Activated CD8-positive, alpha-beta memory T cell treated with anti-CD3 and anti-CD28 coated beads, Interleukin-2, amount 50 U/mL, for 4 hours (primary cell): ENCODE data around the gene ETFA.

Source experiments
- DNase-seq: peaks from one replicate; pipeline ENCODE4 v3.0.0-alpha.2; 2020

The ETFA gene

GRCh38 chr15:76191539-76192244, 119.6 kb downstream of the ETFA start:
- DNase-seq: no peak

- DNase-seq: peak; percentile 67
Observed at GRCh38 chr15:76190751-76191538, 120.3 kb downstream of the ETFA start.

DNA sequence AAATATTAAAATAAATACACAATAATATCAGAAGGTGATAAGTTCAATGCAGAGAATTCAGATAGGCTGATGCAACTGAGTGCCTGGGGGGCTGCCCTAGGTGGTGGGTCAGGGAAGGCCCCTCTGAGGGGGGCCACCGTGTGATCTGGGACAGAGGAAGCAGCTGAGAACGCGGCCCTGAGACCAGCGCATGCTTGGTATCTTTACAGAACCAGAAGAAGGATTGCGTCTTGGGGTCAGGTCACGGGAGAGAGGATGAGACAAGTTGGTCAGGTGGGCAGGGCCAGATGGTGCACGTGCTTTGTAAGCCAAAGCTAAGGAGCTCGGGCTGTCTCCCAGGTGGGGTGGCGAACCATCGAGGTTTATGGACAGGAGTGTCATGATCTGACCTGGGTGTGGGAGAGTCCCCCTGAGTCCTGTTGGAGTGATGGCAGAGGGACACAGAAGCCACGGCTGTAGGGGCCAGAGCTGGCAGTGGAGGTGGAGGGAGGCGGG, 121.2 kb downstream of the ETFA start:
- no peak for DNase-seq

DNA sequence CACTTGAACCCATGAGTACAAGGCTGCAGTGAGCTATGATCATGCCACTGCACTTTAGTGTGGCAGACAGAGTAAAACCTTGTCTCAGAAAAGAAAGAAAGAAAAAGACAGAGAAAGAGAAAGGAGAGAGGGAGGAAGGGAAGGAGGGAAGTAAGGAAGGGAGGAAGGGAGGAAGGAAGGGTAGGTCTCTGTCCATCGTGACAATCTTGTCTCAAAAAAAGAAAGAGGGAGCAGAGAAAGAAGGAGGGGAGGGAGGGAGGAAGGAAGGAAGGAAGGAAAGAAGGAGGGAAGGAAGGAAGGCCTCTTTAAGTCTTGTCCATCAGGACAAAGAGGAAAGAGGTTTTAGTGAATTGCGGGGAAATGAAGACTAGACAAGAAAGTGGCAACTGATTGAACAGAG, 122.2 kb downstream of the ETFA start:
- DNase-seq: no peak

DNA sequence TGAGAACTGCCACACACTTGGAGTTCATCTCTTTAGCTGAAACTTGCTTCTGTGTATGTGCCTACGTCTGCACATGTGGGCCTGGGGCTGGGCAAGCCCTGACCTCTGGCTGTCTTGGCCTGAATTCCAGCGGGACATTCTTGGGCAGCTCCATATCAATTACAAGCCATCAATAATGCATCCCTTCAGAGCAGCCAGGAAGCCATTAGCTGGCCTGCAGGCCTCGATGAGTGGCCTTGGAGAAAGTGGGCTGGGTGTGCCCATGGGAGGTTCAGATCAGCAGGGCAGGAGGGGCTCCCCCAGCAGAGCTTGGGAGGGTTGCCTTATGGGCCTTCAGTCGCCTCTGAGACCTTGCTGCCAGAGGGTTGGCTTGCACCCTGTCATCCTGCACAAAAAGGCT, 124.1 kb downstream of the ETFA start:
- DNase-seq: no peak

DNA sequence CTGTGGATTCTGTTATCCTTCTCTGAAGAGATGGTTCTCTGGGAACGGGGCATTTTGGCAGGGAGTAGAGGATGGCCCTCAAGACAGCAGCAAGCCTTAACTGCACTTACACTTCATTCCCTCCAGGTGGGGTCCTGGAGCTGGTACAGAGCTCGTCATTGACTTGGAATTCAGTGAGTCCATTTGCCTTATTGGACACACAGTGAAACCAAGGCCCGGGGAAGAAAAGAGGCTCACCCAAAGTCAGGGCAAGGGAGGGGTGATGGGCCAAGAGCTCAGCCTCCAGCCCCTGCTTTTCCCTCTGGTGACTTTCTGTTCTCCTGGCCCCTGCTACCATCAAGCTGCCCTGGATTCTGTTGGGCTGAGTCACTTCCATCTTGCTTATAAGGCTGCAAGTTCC, 125.6 kb downstream of the ETFA start:
- no peak for DNase-seq

- DNase-seq: no peak
Observed at GRCh38 chr15:76184650-76185035, 126.6 kb downstream of the ETFA start.

- no peak for DNase-seq
Observed at GRCh38 chr15:76183930-76184649, 127.2 kb downstream of the ETFA start.

DNA sequence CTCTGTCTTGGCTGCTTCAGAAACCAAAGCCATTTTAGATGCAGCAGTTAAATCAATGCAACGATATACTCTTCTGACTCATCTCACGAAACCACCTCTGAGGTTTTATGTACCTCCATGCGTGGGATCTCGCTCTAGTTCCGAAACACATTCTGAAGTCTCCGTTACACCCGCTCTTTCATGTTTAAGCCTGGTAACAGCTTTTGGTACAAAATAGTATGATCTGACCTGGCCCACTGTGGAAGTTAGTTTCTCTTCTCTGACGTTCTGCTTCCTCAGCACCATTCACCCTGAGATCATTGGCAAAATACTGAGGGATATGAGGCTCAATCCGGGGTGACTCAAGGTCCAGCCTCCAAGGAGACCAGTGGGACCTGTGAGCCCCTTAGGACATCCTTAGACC, 129.6 kb downstream of the ETFA start:
- DNase-seq: no peak

DNA sequence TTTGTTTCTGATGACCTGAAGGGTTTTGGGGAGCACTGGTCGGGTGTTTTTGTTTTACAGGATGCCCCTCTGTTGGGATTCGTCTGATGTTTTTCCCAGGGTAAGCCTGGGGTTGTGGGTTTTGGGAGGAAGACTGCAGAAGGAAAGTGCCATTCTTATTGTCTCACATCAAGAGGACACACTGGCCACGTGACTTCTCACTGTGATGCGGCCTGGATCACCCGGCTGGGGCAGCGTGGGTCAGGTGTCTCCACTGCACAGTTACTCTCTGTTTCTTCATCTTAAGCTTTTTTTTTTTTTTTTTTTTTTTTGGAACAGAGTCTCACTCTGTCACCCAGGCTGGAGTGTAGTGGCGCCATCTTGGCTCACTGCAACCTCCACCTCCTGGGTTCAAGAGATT, 130.9 kb downstream of the ETFA start:
- DNase-seq: no peak

DNA sequence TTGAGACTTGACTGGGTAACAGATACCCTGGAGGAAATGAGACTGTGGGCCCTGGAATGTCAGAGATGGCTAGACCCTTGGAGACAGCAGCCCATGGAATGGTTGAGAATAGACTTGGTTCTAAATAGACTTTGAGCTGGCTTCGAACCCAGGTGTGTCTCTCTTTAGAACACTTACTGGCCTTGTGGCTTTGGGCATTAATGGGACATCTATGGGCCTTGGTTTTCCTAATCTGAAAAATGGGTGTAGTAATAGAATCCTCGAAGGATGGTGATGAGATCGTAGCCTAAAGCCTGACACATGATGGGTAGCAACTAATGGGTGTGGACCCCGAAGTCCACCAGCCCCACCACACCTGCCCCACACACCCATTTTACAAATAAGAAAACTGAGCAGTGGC, 132.2 kb downstream of the ETFA start:
- no peak for DNase-seq

DNA sequence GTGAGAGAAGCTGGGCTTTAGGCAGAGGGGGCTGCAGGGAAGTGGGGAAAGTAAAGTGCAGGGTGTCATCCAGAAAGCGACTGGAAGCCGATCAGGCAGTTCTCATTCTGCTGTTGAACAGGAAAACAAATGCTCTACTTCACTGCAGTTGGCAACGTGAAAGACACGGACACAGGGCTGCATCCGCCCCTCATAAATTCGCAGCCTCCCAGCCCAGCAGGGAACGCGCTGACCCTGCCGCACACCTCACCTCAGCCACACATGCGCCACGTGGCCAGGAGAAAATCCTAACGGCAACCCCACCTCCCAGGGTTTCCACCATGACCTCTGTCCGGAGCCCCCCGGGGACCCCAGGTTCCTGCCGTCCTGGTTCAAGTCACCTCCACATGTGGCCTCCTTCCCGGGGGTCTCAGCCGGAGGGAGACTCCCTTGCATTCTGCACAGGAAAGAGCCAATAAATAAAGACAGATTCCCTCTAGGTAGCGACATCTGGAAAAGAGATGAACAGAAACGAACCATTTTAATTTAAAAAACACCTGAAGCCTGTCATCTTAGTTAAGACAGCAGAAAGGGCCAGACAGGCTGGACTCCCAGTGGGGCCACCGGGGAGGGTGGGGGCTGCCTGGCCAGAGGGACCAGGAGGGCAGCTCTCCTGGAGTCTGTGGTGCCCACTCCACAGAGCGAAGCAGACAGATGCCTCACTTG, 132.8 kb downstream of the ETFA start:
- no peak for DNase-seq

GRCh38 chr15:76177491-76178040, 133.7 kb downstream of the ETFA start:
- no peak for DNase-seq

DNA sequence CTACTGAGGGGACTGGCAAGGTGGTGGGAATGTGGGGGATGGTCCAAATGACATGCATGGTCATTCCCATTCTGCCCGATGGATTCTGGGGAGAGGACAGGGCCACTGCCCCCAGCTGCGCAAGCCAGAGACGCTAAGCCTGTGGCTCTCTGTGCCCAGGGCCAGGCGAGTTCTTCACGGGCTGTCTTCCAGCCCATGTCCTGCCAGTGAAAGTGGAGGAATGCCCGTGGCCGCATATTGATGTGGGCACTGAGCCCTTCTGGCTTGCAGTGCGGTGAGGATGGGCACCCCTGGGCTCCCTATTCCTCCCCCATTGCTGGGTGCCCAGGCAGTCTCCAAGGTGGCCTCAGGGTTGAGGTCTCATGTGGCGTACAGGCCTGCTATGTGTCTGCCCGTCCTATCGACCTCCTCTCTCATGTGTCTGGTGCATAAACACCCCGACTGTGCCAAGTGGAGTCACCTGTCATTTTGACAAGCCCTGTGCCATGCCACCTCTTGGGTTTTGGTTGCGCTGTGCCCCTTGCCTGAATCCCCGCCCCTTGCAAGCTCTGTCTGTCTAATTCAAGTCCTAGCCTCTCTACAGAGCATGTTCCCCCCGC, 134.7 kb downstream of the ETFA start:
- no peak for DNase-seq

- no peak for DNase-seq
Observed at GRCh38 chr15:76176059-76176458, 135.2 kb downstream of the ETFA start.

DNA sequence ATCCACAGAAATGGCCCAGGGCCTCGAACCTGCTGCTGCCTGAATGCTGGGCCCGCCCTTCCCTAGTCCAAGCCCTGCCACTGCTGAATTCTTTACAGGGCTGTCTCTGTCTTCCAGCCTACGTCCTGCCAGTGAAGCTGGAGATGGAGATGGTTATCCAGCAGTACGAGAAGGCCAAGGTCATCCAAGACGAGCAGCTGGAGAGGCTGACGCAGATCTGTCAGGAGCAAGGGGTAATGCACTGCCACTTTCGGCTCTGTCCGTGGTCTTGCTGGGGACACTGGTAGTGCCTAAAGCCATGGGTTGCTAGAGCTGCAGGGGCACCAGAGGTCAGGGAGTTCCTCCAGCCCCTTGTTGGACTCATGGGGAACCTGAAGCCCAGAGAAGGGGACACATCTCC, 135.8 kb downstream of the ETFA start:
- no peak for DNase-seq

- DNase-seq: no peak
Observed at GRCh38 chr15:76174654-76175053, 136.6 kb downstream of the ETFA start.

DNA sequence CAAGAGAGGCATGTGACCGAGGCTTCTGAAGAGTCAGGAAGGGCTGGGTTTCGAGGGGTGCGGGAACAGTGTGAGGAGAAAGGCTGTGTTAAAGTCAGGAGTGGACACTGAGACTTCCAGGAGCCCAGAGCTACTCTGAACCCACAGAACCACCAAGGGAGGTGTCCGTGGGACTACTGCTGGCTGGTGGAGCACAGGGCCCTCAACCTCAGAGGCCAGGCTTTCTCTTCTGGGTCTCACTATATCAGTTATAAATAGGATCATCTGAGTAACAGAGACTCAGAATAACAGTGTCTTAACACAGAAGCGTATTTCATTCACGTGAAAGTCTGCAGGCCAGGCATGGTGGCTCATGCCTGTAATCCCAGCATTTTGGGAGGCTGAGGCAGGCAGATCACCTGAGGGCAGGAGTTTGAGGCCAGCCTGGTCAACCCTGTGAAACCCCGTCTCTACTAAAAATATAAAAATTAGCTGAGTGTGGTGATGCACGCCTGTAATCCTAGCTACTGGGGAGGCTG, 137.9 kb downstream of the ETFA start:
- no peak for DNase-seq

- DNase-seq: no peak
Observed at GRCh38 chr15:76172782-76173181, 138.5 kb downstream of the ETFA start.

- DNase-seq: no peak
Observed at GRCh38 chr15:76169911-76170800, 141.1 kb downstream of the ETFA start.

DNA sequence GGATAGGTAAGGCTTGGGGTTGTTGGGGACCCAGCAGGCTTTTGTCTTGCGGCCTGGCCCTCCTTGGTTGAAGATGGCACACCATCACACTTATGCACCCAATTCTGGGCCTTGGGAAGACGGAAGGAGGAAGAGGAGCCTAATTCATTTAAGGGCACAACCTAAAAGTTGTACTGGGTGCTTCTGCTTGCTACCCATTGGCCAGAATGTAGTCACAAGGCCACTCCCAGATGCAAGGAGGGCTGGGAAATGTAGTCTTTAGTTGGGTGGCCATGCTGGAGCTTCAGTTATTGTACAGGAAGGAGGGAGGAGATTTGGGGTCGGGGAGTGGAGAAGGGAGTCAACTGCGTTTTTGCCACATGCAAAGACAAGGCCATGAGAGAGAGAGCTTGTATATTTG, 142.3 kb downstream of the ETFA start:
- no peak for DNase-seq
